Subcutaneous abdominal adipose tissue (tissue), 5 donors: Measurements from ENCODE around the gene ITPRIP.

Experiments used
- H3K27ac ChIP-seq: one replicate; pipeline ENCODE4 v1.7.0; 2013; ENCODE audit warnings: low read depth, mild to moderate bottlenecking, inconsistent platforms, low read length, moderate library complexity
- H3K27me3 ChIP-seq, 5 donors: one replicate each; pipeline ENCODE4 v1.7.0; 2013; ENCODE audit warnings: low read length in 5 of 5, inconsistent platforms in 1 of 5; ENCODE audit not compliant: control insufficient read depth in 5 of 5, insufficient read depth in 4 of 5
- H3K36me3 ChIP-seq, 5 donors: one replicate each; pipeline ENCODE4 v1.7.0; 2013; ENCODE audit warnings: low read length in 5 of 5; ENCODE audit not compliant: control insufficient read depth in 5 of 5, insufficient read depth in 5 of 5
- H3K4me1 ChIP-seq, 5 donors: one replicate each; pipeline ENCODE4 v1.7.0; 2013; ENCODE audit warnings: low read length in 5 of 5, mild to moderate bottlenecking in 3 of 5, moderate library complexity in 1 of 5; ENCODE audit not compliant: control insufficient read depth in 5 of 5, insufficient read depth in 5 of 5
- H3K4me3 ChIP-seq, 5 donors: one replicate each; pipeline ENCODE4 v1.7.0; 2013; ENCODE audit warnings: low read length in 5 of 5, low read depth in 1 of 5
- H3K9ac ChIP-seq, 5 donors: one replicate each; pipeline ENCODE4 v1.7.0; 2013; ENCODE audit warnings: low read length in 5 of 5, mild to moderate bottlenecking in 4 of 5, moderate library complexity in 3 of 5
- H3K9me3 ChIP-seq, 5 donors: one replicate each; pipeline ENCODE4 v1.7.0; 2013; ENCODE audit warnings: low read length in 5 of 5; ENCODE audit not compliant: control insufficient read depth in 5 of 5
- donor health status: healthy.
- donor health status: healthy.
- donor health status: healthy.
- donor health status: healthy.
- donor health status: healthy.

ITPRIP gene

GRCh38 chr10:104288355-104288754 lies 49.9 kb downstream of the ITPRIP start:
- H3K36me3 ChIP-seq, result no peaks in the 10 kb centered on the region
- no peak overlapping the region for H3K4me3 ChIP-seq
- H3K9ac ChIP-seq, result no peak overlapping the region

DNA sequence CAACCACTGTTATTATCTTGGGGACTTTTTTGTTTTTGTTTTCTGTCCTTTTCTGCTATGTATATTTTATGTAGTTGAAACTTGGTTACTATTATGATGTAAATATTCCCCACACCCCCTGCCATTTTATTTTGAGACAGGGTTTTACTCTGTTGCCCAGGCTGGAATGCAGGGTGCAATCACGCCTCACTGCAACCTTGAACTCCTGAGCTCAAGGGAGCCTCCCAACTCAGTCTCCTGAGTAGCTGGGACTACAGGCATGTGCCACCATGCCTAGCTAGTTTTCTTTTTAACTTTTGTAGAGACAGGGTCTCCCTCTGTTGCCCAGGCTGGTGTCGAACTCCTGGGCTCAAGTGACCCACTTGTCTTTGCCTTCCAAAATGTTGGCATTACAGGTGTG lies 51.3 kb downstream of the ITPRIP start:
- Histone ChIP-seq H3K36me3 (no peaks in the 10 kb centered on the region), H3K27me3 (no peaks in the 10 kb centered on the region), H3K9me3 (no peaks in the 10 kb centered on the region), H3K9ac (no peak overlapping the region), H3K27ac (no peak overlapping the region), H3K4me3 (no peak overlapping the region), H3K4me1 (peaks cover 1 to 4% (median 3%) of the 10 kb centered on the region in 5 donors)

More at GRCh38 chr10:104288355-104288754, 49.9 kb downstream of the ITPRIP start:
- H3K27me3 ChIP-seq, result no peaks in the 10 kb centered on the region
- H3K27ac ChIP-seq, result no peak overlapping the region
- H3K4me1 ChIP-seq, result peaks cover 1 to 8% (median 3%) of the 10 kb centered on the region in 5 donors
- no peaks in the 10 kb centered on the region for H3K9me3 ChIP-seq

GRCh38 chr10:104284846-104285245 lies 53.4 kb downstream of the ITPRIP start:
- H3K27me3 ChIP-seq, result no peaks in the 10 kb centered on the region
- H3K27ac ChIP-seq, result no peak overlapping the region
- H3K9me3 ChIP-seq, result no peaks in the 10 kb centered on the region
- no peaks in the 10 kb centered on the region for H3K36me3 ChIP-seq
- no peak overlapping the region for H3K9ac ChIP-seq
- no peaks in the 10 kb centered on the region for H3K4me1 ChIP-seq
- no peak overlapping the region for H3K4me3 ChIP-seq

DNA sequence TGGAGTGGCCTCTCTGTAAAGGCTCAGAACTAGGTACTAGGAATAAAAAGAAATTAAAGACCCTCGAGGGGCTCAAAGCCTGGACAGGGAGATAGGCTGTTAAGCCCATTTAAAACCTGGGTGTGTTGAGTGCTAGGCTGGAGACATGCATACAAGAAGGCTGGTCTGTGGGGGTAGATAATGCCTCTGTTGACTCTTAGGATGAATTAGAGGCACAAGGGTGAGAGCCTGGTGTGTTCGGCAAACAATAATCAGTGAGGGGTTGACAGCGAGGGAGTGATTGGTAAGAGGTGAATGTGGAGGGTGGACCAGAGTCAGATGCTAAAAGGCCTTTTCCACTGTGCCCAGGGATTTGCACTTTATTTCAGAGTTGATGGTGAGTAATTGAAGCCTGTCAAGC lies 56.6 kb downstream of the ITPRIP start:
- H3K9me3 ChIP-seq, result no peaks in the 10 kb centered on the region
- H3K9ac ChIP-seq, result no peak overlapping the region
- peaks cover 0 to 4% (median 0%) of the 10 kb centered on the region in 5 donors for H3K27me3 ChIP-seq
- no peak overlapping the region for H3K27ac ChIP-seq
- H3K4me3 ChIP-seq, result no peak overlapping the region
- no peaks in the 10 kb centered on the region for H3K4me1 ChIP-seq
- no peaks in the 10 kb centered on the region for H3K36me3 ChIP-seq

- H3K27ac ChIP-seq, result no peak overlapping the region
- H3K9me3 ChIP-seq, result no peaks in the 10 kb centered on the region
- H3K4me1 ChIP-seq, result peaks cover 0 to 4% (median 3%) of the 10 kb centered on the region in 5 donors
- no peaks in the 10 kb centered on the region for H3K36me3 ChIP-seq
- no peak overlapping the region for H3K9ac ChIP-seq
- H3K27me3 ChIP-seq, result peaks cover 0 to 15% (median 9%) of the 10 kb centered on the region in 5 donors
- no peak overlapping the region for H3K4me3 ChIP-seq
Observed at GRCh38 chr10:104279550-104280259, 58.6 kb downstream of the ITPRIP start.

DNA sequence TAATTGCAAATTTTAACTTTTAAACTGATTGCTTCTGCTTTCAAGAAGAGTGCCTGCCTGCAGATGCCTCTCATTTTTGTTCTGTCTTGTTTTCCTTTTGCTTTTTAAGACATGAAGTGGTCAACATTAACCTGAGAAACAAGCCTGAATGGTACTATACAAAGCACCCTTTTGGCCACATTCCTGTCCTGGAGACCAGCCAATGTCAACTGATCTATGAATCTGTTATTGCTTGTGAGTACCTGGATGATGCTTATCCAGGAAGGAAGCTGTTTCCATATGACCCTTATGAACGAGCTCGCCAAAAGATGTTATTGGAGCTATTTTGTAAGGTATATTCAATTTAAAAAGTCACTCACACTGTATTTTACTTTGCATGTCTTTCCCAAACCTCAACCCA lies 60.5 kb downstream of the ITPRIP start:
- no peak overlapping the region for H3K27ac ChIP-seq
- H3K4me1 ChIP-seq, result peaks cover 0 to 8% (median 6%) of the 10 kb centered on the region in 5 donors

DNA sequence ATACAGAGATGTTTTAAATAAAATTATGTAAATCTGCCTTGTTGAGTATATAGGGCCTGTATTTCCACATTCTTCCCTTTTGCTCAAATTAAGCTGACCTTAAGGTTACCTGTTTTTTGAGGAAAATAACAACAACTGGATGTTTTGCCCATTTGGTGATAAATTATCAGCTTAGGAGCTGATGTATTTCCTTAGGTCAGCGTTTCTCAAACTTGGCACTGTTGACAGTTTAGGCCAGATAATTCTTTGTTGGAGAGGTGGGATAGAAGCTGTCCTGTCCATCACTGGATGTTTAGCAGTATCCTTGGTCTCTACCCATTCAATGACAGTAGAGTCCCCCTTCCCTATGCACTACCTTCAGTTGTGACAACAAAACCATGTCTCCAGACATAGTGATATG lies 62.1 kb downstream of the ITPRIP start:
- Histone ChIP-seq H3K9me3 (no peaks in the 10 kb centered on the region), H3K36me3 (no peaks in the 10 kb centered on the region), H3K27ac (no peak overlapping the region), H3K27me3 (peaks cover 0 to 20% (median 11%) of the 10 kb centered on the region in 5 donors), H3K9ac (no peak overlapping the region), H3K4me1 (peaks cover 0 to 8% (median 6%) of the 10 kb centered on the region in 5 donors), H3K4me3 (no peak overlapping the region)

More for the DNA sequence above, 60.5 kb downstream of the ITPRIP start:
- no peaks in the 10 kb centered on the region for H3K9me3 ChIP-seq
- no peak overlapping the region for H3K4me3 ChIP-seq
- no peak overlapping the region for H3K9ac ChIP-seq
- H3K27me3 ChIP-seq, result peaks cover 0 to 20% (median 11%) of the 10 kb centered on the region in 5 donors
- no peaks in the 10 kb centered on the region for H3K36me3 ChIP-seq

GRCh38 chr10:104274762-104275721 lies 63.2 kb downstream of the ITPRIP start:
- no peak overlapping the region for H3K9ac ChIP-seq
- H3K9me3 ChIP-seq, result no peaks in the 10 kb centered on the region
- peaks cover 0 to 8% (median 6%) of the 10 kb centered on the region in 5 donors for H3K4me1 ChIP-seq
- H3K36me3 ChIP-seq, result no peaks in the 10 kb centered on the region
- no peak overlapping the region for H3K27ac ChIP-seq
- H3K4me3 ChIP-seq, result peak overlapping the region in 1 of 5 donors; percentile 2
- H3K27me3 ChIP-seq, result peaks cover 0 to 20% (median 11%) of the 10 kb centered on the region in 5 donors

DNA sequence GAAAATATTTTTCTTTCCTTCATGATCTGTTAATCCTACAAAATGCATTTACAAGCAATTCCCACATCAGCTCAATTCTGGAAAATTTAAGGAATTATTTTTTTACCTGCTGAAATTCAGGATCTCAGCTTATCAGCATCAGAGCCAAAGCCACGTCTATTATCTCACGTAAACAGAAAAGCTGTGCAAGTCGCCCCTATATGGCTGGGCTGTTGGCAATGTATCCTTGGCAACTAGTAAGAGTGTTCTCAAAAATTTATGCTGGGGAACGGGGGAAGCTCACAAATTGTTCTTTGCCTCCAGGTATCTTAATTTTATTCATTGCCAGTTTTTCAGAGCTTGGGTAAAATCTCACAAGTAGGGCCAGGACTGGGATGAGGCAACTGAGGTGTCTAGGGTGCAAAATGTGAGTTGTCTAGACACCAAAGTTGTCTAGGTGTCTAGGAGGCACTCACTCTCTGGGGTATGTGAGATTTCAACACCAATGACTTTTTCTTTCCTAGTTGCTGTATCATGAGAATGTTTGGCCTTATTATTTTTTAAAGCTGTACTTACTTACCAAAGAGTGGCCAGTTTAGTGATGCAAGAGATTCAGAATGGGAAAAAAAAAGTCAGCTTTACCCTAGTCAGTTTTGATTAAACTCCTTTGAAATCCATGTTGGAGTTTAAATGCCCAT lies 64.2 kb downstream of the ITPRIP start:
- H3K27me3 ChIP-seq, result peaks cover 0 to 20% (median 11%) of the 10 kb centered on the region in 5 donors
- no peaks in the 10 kb centered on the region for H3K36me3 ChIP-seq
- H3K4me3 ChIP-seq, result no peak overlapping the region
- no peaks in the 10 kb centered on the region for H3K9me3 ChIP-seq
- no peak overlapping the region for H3K9ac ChIP-seq
- H3K27ac ChIP-seq, result no peak overlapping the region
- peaks cover 0 to 14% (median 10%) of the 10 kb centered on the region in 5 donors for H3K4me1 ChIP-seq
